Neural cell (in vitro differentiated cells): ENCODE results near the gene NCDN. TPM values are rescaled to one million over a fixed set of nuclear protein-coding genes. Genes with fewer than 3 reads are reported as not detected.

Experiments used
- H2AFZ ChIP-seq: fragments of 200-600, 300-800 bp; sonication (generic), shearing (Covaris generic); 2 replicates; pipeline ENCODE4 v1.6.0; 2014; ENCODE audit warnings: low read depth, mild to moderate bottlenecking, antibody characterized with exemption, low read length, moderate library complexity
- H3F3A ChIP-seq: fragments of 200-600 bp; shearing (Covaris generic); 2 replicates; pipeline ENCODE4 v1.6.1; 2016; ENCODE audit warnings: mild to moderate bottlenecking, moderate library complexity, mixed read lengths, antibody characterized with exemption, low read length; ENCODE audit not compliant: insufficient read depth, poor library complexity, severe bottlenecking
- H3K27ac ChIP-seq: fragments of 200-600, 300-800 bp; sonication (generic), shearing (Covaris generic); 2 replicates; pipeline ENCODE4 v1.5.1; 2014; ENCODE audit warnings: mild to moderate bottlenecking, low read length, moderate library complexity
- H3K27me3 ChIP-seq: fragments of 300-800, 200-600 bp; sonication (generic), shearing (Covaris generic); 2 replicates; pipeline ENCODE4 v1.6.0; 2014; ENCODE audit warnings: mild to moderate bottlenecking, low read depth, low read length, moderate library complexity; ENCODE audit not compliant: insufficient read depth
- H3K36me3 ChIP-seq: fragments of 300-800, 200-600 bp; sonication (generic), shearing (Covaris generic); 2 replicates; pipeline ENCODE4 v1.5.1; 2014; ENCODE audit warnings: mild to moderate bottlenecking, antibody characterized with exemption, low read length, moderate library complexity; ENCODE audit not compliant: insufficient read depth
- H3K4me2 ChIP-seq: fragments of 300-800, 200-600 bp; sonication (generic), shearing (Covaris generic); 2 replicates; pipeline ENCODE4 v1.6.0; 2014; ENCODE audit warnings: mild to moderate bottlenecking, low read length
- H3K4me3 ChIP-seq: fragments of 300-800, 200-600 bp; sonication (generic), shearing (Covaris generic); 2 replicates; pipeline ENCODE4 v1.5.1; 2014; ENCODE audit warnings: mild to moderate bottlenecking, low read length, moderate library complexity
- H3K79me2 ChIP-seq: fragments of 200-600 bp; shearing (Covaris generic); replicated peaks from 2 replicates; pipeline ENCODE4 v1.6.0; 2014; ENCODE audit warnings: mild to moderate bottlenecking, low read length, moderate library complexity; ENCODE audit not compliant: insufficient read depth
- H3K9ac ChIP-seq: fragments of 300-800, 200-600 bp; sonication (generic), shearing (Covaris generic); 2 replicates; pipeline ENCODE4 v1.6.1; 2016; ENCODE audit warnings: mild to moderate bottlenecking, low read length, mixed read lengths
- H3K9me2 ChIP-seq: fragments of 200-600 bp; shearing (Covaris generic); 2 replicates; pipeline ENCODE4 v1.6.1; 2016; ENCODE audit warnings: mild to moderate bottlenecking, low read length, mixed read lengths; ENCODE audit not compliant: insufficient read depth
- H3K9me3 ChIP-seq: fragments of 200-600, 300-800 bp; sonication (generic), shearing (Covaris generic); 2 replicates; pipeline ENCODE4 v1.6.1; 2016; ENCODE audit warnings: mild to moderate bottlenecking, mixed run types, low read length, moderate library complexity, mixed read lengths
- H4K20me1 ChIP-seq: fragments of 200-600 bp; shearing (Covaris generic); 2 replicates; pipeline ENCODE4 v1.6.1; 2016; ENCODE audit warnings: mild to moderate bottlenecking, mixed run types; ENCODE audit not compliant: insufficient read depth
- CTCF ChIP-seq: fragments of 450-650 bp; IDR thresholded peaks from 2 replicates; pipeline ENCODE4 v1.5.1; 2014; ENCODE audit warnings: antibody characterized with exemption, mild to moderate bottlenecking, moderate library complexity; ENCODE audit not compliant: poor library complexity, severe bottlenecking
- EP300 ChIP-seq: fragments of 450-650 bp; conservative IDR thresholded peaks from 2 replicates; pipeline ENCODE4 v1.6.1; 2014; ENCODE audit warnings: antibody characterized with exemption, mild to moderate bottlenecking, moderate library complexity; ENCODE audit not compliant: poor library complexity, severe bottlenecking
- EZH2 ChIP-seq: fragments of 200-600, 300-800 bp; shearing (Covaris generic), sonication (generic); IDR thresholded peaks from 2 replicates; pipeline ENCODE4 v1.6.1; 2014; ENCODE audit warnings: antibody characterized with exemption, low read length, borderline replicate concordance, mild to moderate bottlenecking; ENCODE audit not compliant: insufficient read depth, poor library complexity, severe bottlenecking
- MXI1 ChIP-seq: fragments of 450-650 bp; conservative IDR thresholded peaks from 2 replicates; pipeline ENCODE4 v1.6.1; 2014; ENCODE audit warnings: antibody characterized with exemption, mild to moderate bottlenecking; ENCODE audit not compliant: poor library complexity, severe bottlenecking
- POLR2AphosphoS5 ChIP-seq: IDR thresholded peaks from 2 replicates; pipeline ENCODE4 v1.6.1; 2012
- RAD21 ChIP-seq: fragments of 450-650 bp; conservative IDR thresholded peaks from 2 replicates; pipeline ENCODE4 v1.6.1; 2014; ENCODE audit warnings: antibody characterized with exemption, mild to moderate bottlenecking, moderate library complexity
- REST ChIP-seq: IDR thresholded peaks from 2 replicates; pipeline ENCODE4 v1.6.1; 2012; ENCODE audit warnings: borderline replicate concordance
- SMC3 ChIP-seq: fragments of 450-650 bp; conservative IDR thresholded peaks from 2 replicates; pipeline ENCODE4 v1.6.1; 2014; ENCODE audit warnings: antibody characterized with exemption, mild to moderate bottlenecking, moderate library complexity; ENCODE audit not compliant: poor library complexity
- TAF1 ChIP-seq: IDR thresholded peaks from 2 replicates; pipeline ENCODE4 v1.6.1; 2012; ENCODE audit warnings: low read depth
- polyA plus RNA-seq: library from polyadenylated mRNA; depleted of rRNA; stranded (reverse); fragments of >200 nt; gene quantifications from 2 replicates; pipeline ENCODE4 v1.2.3, GENCODE V29; 2014

Gene NCDN
- polyA plus RNA-seq, 1 donor from 2014 or later = 66.1 TPM

GRCh38 chr1:35587736-35588135, 30.1 kb downstream of the NCDN start:
- Histone ChIP-seq H3K4me2 (no peak overlapping the region), H2AFZ (no peak overlapping the region), H3K4me3 (no peak overlapping the region), H3K27ac (no peak overlapping the region), H4K20me1 (no peaks in the 10 kb centered on the region), H3K79me2 (no peaks in the 10 kb centered on the region), H3K27me3 (no peaks in the 10 kb centered on the region), H3K36me3 (no peaks in the 10 kb centered on the region), H3K9ac (no peak overlapping the region), H3K9me3 (no peaks in the 10 kb centered on the region), H3F3A (no peaks in the 10 kb centered on the region), H3K9me2 (no peaks in the 10 kb centered on the region)
- TF ChIP-seq CTCF (no peak), EZH2 (no peak), REST (no peak), TAF1 (no peak), MXI1 (no peak), EP300 (no peak), RAD21 (no peak), SMC3 (no peak), POLR2AphosphoS5 (no peak)

GRCh38 chr1:35588197-35588910, 30.8 kb downstream of the NCDN start:
- Histone ChIP-seq H3K9ac (no peak overlapping the region), H3F3A (no peaks in the 10 kb centered on the region), H2AFZ (no peak overlapping the region), H3K4me2 (no peak overlapping the region), H3K9me3 (no peaks in the 10 kb centered on the region), H3K9me2 (no peaks in the 10 kb centered on the region), H3K27me3 (no peaks in the 10 kb centered on the region), H4K20me1 (no peaks in the 10 kb centered on the region), H3K36me3 (no peaks in the 10 kb centered on the region), H3K4me3 (no peak overlapping the region), H3K79me2 (no peaks in the 10 kb centered on the region), H3K27ac (no peak overlapping the region)
- TF ChIP-seq SMC3 = no peak
- no peak for TF ChIP-seq CTCF
- no peak for TF ChIP-seq TAF1
- no peak for TF ChIP-seq MXI1
- no peak for TF ChIP-seq EZH2
